WTC11 (cell line): ENCODE measurements around the gene CCDC81. TPM values are rescaled to one million over a fixed set of nuclear protein-coding genes. Genes with fewer than 3 reads are reported as not detected.

Experiments
- ATAC-seq: fragments of 200-7000 bp; cut with Tn5 transposase; 2 replicates; pipeline ENCODE4 v1.10.0; 2021; ENCODE audit warnings: mild to moderate bottlenecking, moderate library complexity
- CTCF ChIA-PET: fragments of 300-600 bp; sonication (Branson Sonifier 250); formaldehyde crosslinking; loops from one replicate; lab custom pipeline; 2021; ENCODE audit warnings: antibody characterized with exemption; lab: Charles Lee
- POLR2A ChIA-PET: fragments of 350-600 bp; sonication (Branson Sonifier 250); formaldehyde crosslinking; loops from one replicate; lab custom pipeline; 2021; ENCODE audit warnings: antibody characterized with exemption; lab: Charles Lee
- DNase-seq: peaks from one replicate; pipeline ENCODE4 v3.0.0; 2021; ENCODE audit warnings: low spot score
- H3K27ac Mint-ChIP-seq: 2 replicates; pipeline ENCODE4 v1.8.0; 2021; ENCODE audit warnings: mixed read lengths
- H3K27me3 Mint-ChIP-seq: 2 replicates; pipeline ENCODE4 v1.8.0; 2021; ENCODE audit warnings: low read depth, mild to moderate bottlenecking, moderate library complexity, mixed read lengths
- H3K36me3 Mint-ChIP-seq: 2 replicates; pipeline ENCODE4 v1.8.0; 2021; ENCODE audit warnings: mixed read lengths
- H3K4me1 Mint-ChIP-seq: 2 replicates; pipeline ENCODE4 v1.8.0; 2022; ENCODE audit warnings: mixed read lengths
- H3K4me3 Mint-ChIP-seq: 2 replicates; pipeline ENCODE4 v1.8.0; 2021; ENCODE audit warnings: mild to moderate bottlenecking, moderate library complexity, mixed read lengths
- H3K9me3 Mint-ChIP-seq: 2 replicates; pipeline ENCODE4 v1.8.0; 2021; ENCODE audit warnings: mixed read lengths
- AR ChIP-seq: fragments of 250-450 bp; sonication (Bioruptor Pico); IDR thresholded peaks from 2 replicates; pipeline ENCODE4 v1.9.0; 2021; ENCODE audit warnings: mild to moderate bottlenecking
- ARID4B ChIP-seq: sonication (generic); formaldehyde crosslinking; IDR thresholded peaks from 2 replicates; pipeline ENCODE4 v1.8.0; 2023; ENCODE audit warnings: missing genetic modification reagents, mild to moderate bottlenecking, borderline replicate concordance
- ATF6 ChIP-seq: sonication (generic); formaldehyde crosslinking; IDR thresholded peaks from 2 replicates; pipeline ENCODE4 v1.8.1; 2023; ENCODE audit warnings: mild to moderate bottlenecking, missing genetic modification reagents
- CBFB ChIP-seq: sonication (generic); formaldehyde crosslinking; IDR thresholded peaks from 2 replicates; pipeline ENCODE4 v1.8.1; 2022; ENCODE audit warnings: mild to moderate bottlenecking, low read depth, missing genetic modification reagents
- HMGXB4 ChIP-seq: sonication (generic); formaldehyde crosslinking; IDR thresholded peaks from 2 replicates; pipeline ENCODE4 v1.8.1; 2023; ENCODE audit warnings: mild to moderate bottlenecking, moderate library complexity, missing genetic modification reagents
- PRDM15 ChIP-seq: sonication (generic); formaldehyde crosslinking; IDR thresholded peaks from 2 replicates; pipeline ENCODE4 v1.8.0; 2022; ENCODE audit warnings: missing genetic modification reagents
- RORB ChIP-seq: fragments of 250-450 bp; sonication (Bioruptor Pico); IDR thresholded peaks from 2 replicates; pipeline ENCODE4 v1.9.0; 2021; ENCODE audit warnings: mild to moderate bottlenecking
- SP1 ChIP-seq: sonication (generic); formaldehyde crosslinking; conservative IDR thresholded peaks from 2 replicates; pipeline ENCODE4 v1.8.1; 2022; ENCODE audit warnings: missing genetic modification reagents
- USF2 ChIP-seq: sonication (generic); formaldehyde crosslinking; IDR thresholded peaks from 2 replicates; pipeline ENCODE4 v1.8.1; 2023; ENCODE audit warnings: mild to moderate bottlenecking, missing genetic modification reagents, moderate library complexity
- ZNF219 ChIP-seq: sonication (generic); formaldehyde crosslinking; IDR thresholded peaks from 2 replicates; pipeline ENCODE4 v1.8.0; 2023; ENCODE audit warnings: missing genetic modification reagents, mild to moderate bottlenecking, borderline replicate concordance
- total RNA-seq: library from RNA; stranded (reverse); gene quantifications from 3 replicates; pipeline ENCODE4 v1.2.3, GENCODE V29; 2021

The CCDC81 gene
- total RNA-seq, 1 experiment from 2014 or later = 0.98 TPM

- TF ChIP-seq PRDM15 (CRISPR knock-in tag) (no peak), ATF6 (CRISPR knock-in tag) (no peak)
Observed at GRCh38 chr11:86459002-86459385, 84.3 kb downstream of the CCDC81 start (continued).

GRCh38 chr11:86459682-86460460 is 85.2 kb downstream of the CCDC81 start:
- ChIA-PET POLR2A (no interaction called here), CTCF (interaction anchor here (1.1 to 1.8 kb wide), 3 partner anchors 9 to 148 kb away, joined by 4 to 7 read pairs (median 4); no protein-coding TSS in a partner anchor)
- H3K9me3 Mint-ChIP-seq = no peaks in the 10 kb centered on the region
- no peaks in the 10 kb centered on the region for H3K36me3 Mint-ChIP-seq
- ATAC-seq (peak; percentile 10; the same call in 1 of the 2 replicates), DNase-seq (no peak)
- peaks cover 13% of the 10 kb centered on the region for H3K4me1 Mint-ChIP-seq
- H3K27me3 Mint-ChIP-seq = no peaks in the 10 kb centered on the region
- no peak overlapping the region for H3K4me3 Mint-ChIP-seq
- no peak overlapping the region for H3K27ac Mint-ChIP-seq
- TF ChIP-seq ZNF219 (no peak), HMGXB4 (CRISPR knock-in tag) (no peak), CBFB (no peak), RORB (CRISPR knock-in tag) (no peak), AR (CRISPR knock-in tag) (no peak), SP1 (CRISPR knock-in tag) (no peak)

- Mint-ChIP-seq H3K27ac (no peak overlapping the region), H3K9me3 (no peaks in the 10 kb centered on the region)
Observed at GRCh38 chr11:86460461-86461385, 86.0 kb downstream of the CCDC81 start.

More at GRCh38 chr11:86460461-86461385, 86.0 kb downstream of the CCDC81 start:
- CTCF ChIA-PET = interaction anchor here (1.7 to 1.8 kb wide), 2 partner anchors 111 to 147 kb away, joined by 4 to 7 read pairs; no protein-coding TSS in a partner anchor
- DNase-seq (no peak), ATAC-seq (no peak)
- TF ChIP-seq USF2 (CRISPR knock-in tag) (no peak), ARID4B (CRISPR knock-in tag) (no peak), SP1 (CRISPR knock-in tag) (no peak), ATF6 (CRISPR knock-in tag) (no peak)
- TF ChIP-seq, all 79 proteins: peak for 0
- Mint-ChIP-seq H3K4me3 (no peak overlapping the region), H3K27me3 (no peaks in the 10 kb centered on the region), H3K36me3 (no peaks in the 10 kb centered on the region), H3K4me1 (peaks cover 13% of the 10 kb centered on the region)
- POLR2A ChIA-PET = no interaction called here
